Subcutaneous adipose tissue (tissue), 4 donors: ENCODE data around the gene SLC25A31. TPM values are rescaled to one million over a fixed set of nuclear protein-coding genes. Genes with fewer than 3 reads are reported as not detected.

Experiments
- CTCF ChIP-seq: fragments of 450-650 bp; IDR thresholded peaks from one replicate; pipeline ENCODE4 v1.5.1; 2016; ENCODE audit warnings: low read depth, mild to moderate bottlenecking, control low read depth, antibody characterized with exemption, moderate library complexity
- total RNA-seq, 4 donors: library from RNA; depleted of rRNA; stranded (reverse); fragments of >200 nt; gene quantifications; one replicate each; pipeline ENCODE4 v1.1.0, GENCODE V29; 2016

SLC25A31 gene
- total RNA-seq, 4 donors from 2014 or later: not detected

DNA sequence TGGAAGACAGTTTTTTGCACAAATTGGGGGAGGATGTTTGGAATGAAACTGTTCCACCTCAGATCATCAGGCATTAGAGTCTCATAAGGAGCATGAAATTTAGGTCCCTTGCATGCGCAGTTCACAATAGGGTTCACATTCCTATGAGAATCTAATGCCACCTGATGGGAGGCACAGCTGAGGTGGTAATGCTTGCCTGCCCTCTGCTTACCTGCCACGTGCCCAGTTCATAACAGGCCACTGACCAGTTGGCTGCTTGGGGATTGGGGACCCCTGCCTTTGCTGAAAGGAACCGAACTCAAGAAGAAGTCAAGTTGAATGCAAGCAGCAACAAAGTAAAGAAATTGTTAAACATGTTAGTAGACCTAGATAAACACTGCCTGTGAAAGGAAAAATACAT is 47.3 kb downstream of the SLC25A31 start:
- no peak for TF ChIP-seq CTCF

GRCh38 chr4:127778102-127778501 is 47.9 kb downstream of the SLC25A31 start:
- TF ChIP-seq CTCF: no peak

DNA sequence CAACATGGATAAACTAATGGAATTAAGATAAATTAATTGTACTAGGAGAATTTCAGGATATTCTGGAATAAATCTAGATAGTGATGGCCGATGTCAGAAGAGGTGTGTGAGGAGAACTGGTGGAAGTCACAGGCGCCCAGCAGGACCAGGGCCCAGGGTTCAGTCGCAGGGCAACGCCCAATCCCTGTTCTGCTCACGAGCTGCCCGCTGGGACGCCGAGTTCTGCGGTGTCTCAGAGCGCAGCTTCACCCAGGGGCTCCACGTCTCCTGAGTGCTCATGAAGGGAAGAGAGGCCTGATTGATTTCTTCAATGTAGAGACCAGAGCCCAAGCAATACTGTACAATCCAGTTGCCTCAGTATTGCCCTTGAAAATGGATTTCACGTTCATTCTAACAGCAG is 50.4 kb downstream of the SLC25A31 start:
- TF ChIP-seq CTCF: no peak

- no peak for TF ChIP-seq CTCF
Measured at GRCh38 chr4:127781300-127782024, 51.3 kb downstream of the SLC25A31 start.

- no peak for TF ChIP-seq CTCF
Measured at GRCh38 chr4:127782025-127782274, 51.8 kb downstream of the SLC25A31 start.

- no peak for TF ChIP-seq CTCF
Measured at GRCh38 chr4:127782275-127783025, 52.2 kb downstream of the SLC25A31 start, which contains the start of gene HSPA4L. Gene HSPA4L (plus strand): TSS chr4:127782322. CDS start chr4:127782551, 229 bp downstream.

GRCh38 chr4:127783026-127783769 is 53.0 kb downstream of the SLC25A31 start:
- TF ChIP-seq CTCF: no peak
